Measurements from ENCODE around the gene PANK3.
"Not testable (repeated sequence)": the region's sequence is repeated elsewhere in the genome, so short reads cannot be mapped to it uniquely, and the experiment has no call there.

The PANK3 gene

GRCh38 chr5:168578538-168579487 lies at the start of gene PANK3:
TSS of gene PANK3 (minus strand) at chr5:168579368. CDS start at chr5:168579283, 85 bp downstream.
- peak; percentile 24 for DNase-seq (ENCODE audit: low read depth, low spot score)

- no peak for DNase-seq (ENCODE audit: low read depth, low spot score)
Measured at GRCh38 chr5:168624850-168625364, 45.7 kb upstream of the PANK3 start.

GRCh38 chr5:168620807-168621206 lies 41.6 kb upstream of the PANK3 start:
- no peak for DNase-seq (ENCODE audit: low read depth, low spot score)

- DNase-seq (ENCODE audit: low read depth, low spot score) = no peak
Measured at GRCh38 chr5:168614661-168615060, 35.5 kb upstream of the PANK3 start.

- DNase-seq (ENCODE audit: low read depth, low spot score) = no peak
Measured at GRCh38 chr5:168613996-168614395, 34.8 kb upstream of the PANK3 start.

GRCh38 chr5:168613396-168613795 lies 34.2 kb upstream of the PANK3 start:
- no peak for DNase-seq (ENCODE audit: low read depth, low spot score)

GRCh38 chr5:168612996-168613395 lies 33.8 kb upstream of the PANK3 start:
- DNase-seq (ENCODE audit: low read depth, low spot score) = no peak

GRCh38 chr5:168612123-168612522 lies 33.0 kb upstream of the PANK3 start:
- DNase-seq (ENCODE audit: low read depth, low spot score) = no peak

GRCh38 chr5:168611165-168611564 lies 32.0 kb upstream of the PANK3 start:
- DNase-seq (ENCODE audit: low read depth, low spot score) = no peak

GRCh38 chr5:168609806-168610482 lies 30.8 kb upstream of the PANK3 start:
- no peak for DNase-seq (ENCODE audit: low read depth, low spot score)

- no peak for DNase-seq (ENCODE audit: low read depth, low spot score)
Measured at GRCh38 chr5:168608821-168609220, 29.7 kb upstream of the PANK3 start.

GRCh38 chr5:168608386-168608785 lies 29.2 kb upstream of the PANK3 start:
- no peak for DNase-seq (ENCODE audit: low read depth, low spot score)

- no peak for DNase-seq (ENCODE audit: low read depth, low spot score)
Measured at GRCh38 chr5:168607946-168608345, 28.8 kb upstream of the PANK3 start.

GRCh38 chr5:168606562-168606961 lies 27.4 kb upstream of the PANK3 start:
- no peak for DNase-seq (ENCODE audit: low read depth, low spot score)

GRCh38 chr5:168604436-168604835 lies 25.3 kb upstream of the PANK3 start:
- DNase-seq (ENCODE audit: low read depth, low spot score) = no peak

GRCh38 chr5:168603746-168604145 lies 24.6 kb upstream of the PANK3 start:
- no peak for DNase-seq (ENCODE audit: low read depth, low spot score)

- DNase-seq (ENCODE audit: low read depth, low spot score) = no peak
Measured at GRCh38 chr5:168602517-168602916, 23.3 kb upstream of the PANK3 start.

GRCh38 chr5:168601972-168602371 lies 22.8 kb upstream of the PANK3 start:
- DNase-seq (ENCODE audit: low read depth, low spot score) = no peak

GRCh38 chr5:168600409-168600808 lies 21.2 kb upstream of the PANK3 start:
- DNase-seq (ENCODE audit: low read depth, low spot score) = no peak

- no peak for DNase-seq (ENCODE audit: low read depth, low spot score)
Measured at GRCh38 chr5:168599826-168600225, 20.7 kb upstream of the PANK3 start.

- DNase-seq (ENCODE audit: low read depth, low spot score) = no peak
Measured at GRCh38 chr5:168598639-168599038, 19.5 kb upstream of the PANK3 start.

GRCh38 chr5:168596927-168597326 lies 17.8 kb upstream of the PANK3 start:
- no peak for DNase-seq (ENCODE audit: low read depth, low spot score)

GRCh38 chr5:168596122-168596521 lies 17.0 kb upstream of the PANK3 start:
- not testable (repeated sequence) for DNase-seq (ENCODE audit: low read depth, low spot score)
